NOMO-1 treated with DMSO at 0.1 percent for 48 hours (cell line): ENCODE data around the gene C9orf85.

ENCODE experiments used
- DNase-seq: peaks from one replicate; lab custom pipeline; 2025; ENCODE audit not compliant: unreplicated experiment; lab: John Stamatoyannopoulos, UW

The C9orf85 gene

GRCh38 chr9:71901695-71902597 lies 9.5 kb upstream of the C9orf85 start:
- no peak for DNase-seq

- no peak for DNase-seq
These were observed 7.4 kb upstream of the C9orf85 start for GRCh38 chr9:71904076-71904475.

GRCh38 chr9:71908825-71909224 lies 2.6 kb upstream of the C9orf85 start:
- no peak for DNase-seq

GRCh38 chr9:71909887-71910649 lies 1.4 kb upstream of the C9orf85 start:
- DNase-seq, result no peak

- no peak for DNase-seq
These were observed 784 bp upstream of the C9orf85 start for GRCh38 chr9:71910650-71911060.

- no peak for DNase-seq
These were observed 483 bp downstream of the C9orf85 start for GRCh38 chr9:71911908-71912335.

- no peak for DNase-seq
These were observed 4.1 kb downstream of the C9orf85 start for GRCh38 chr9:71915495-71915894.

- DNase-seq, result no peak
These were observed 5.5 kb downstream of the C9orf85 start for GRCh38 chr9:71916834-71917534.

GRCh38 chr9:71918419-71918818 lies 7.0 kb downstream of the C9orf85 start:
- DNase-seq, result no peak

GRCh38 chr9:71920456-71921189 lies 9.2 kb downstream of the C9orf85 start:
- no peak for DNase-seq

GRCh38 chr9:71921190-71921814 lies 9.9 kb downstream of the C9orf85 start:
- no peak for DNase-seq

- no peak for DNase-seq
These were observed 13.1 kb downstream of the C9orf85 start for GRCh38 chr9:71924576-71924975.

GRCh38 chr9:71925834-71926233 lies 14.4 kb downstream of the C9orf85 start:
- no peak for DNase-seq

- no peak for DNase-seq
These were observed 16.9 kb downstream of the C9orf85 start for GRCh38 chr9:71928376-71928775.

GRCh38 chr9:71928806-71929205 lies 17.4 kb downstream of the C9orf85 start:
- no peak for DNase-seq

- DNase-seq, result no peak
These were observed 17.8 kb downstream of the C9orf85 start for GRCh38 chr9:71929223-71929622.

GRCh38 chr9:71929791-71930440 lies 18.5 kb downstream of the C9orf85 start:
- no peak for DNase-seq

- DNase-seq, result no peak
These were observed 19.7 kb downstream of the C9orf85 start for GRCh38 chr9:71931166-71931565.

GRCh38 chr9:71936066-71936465 lies 24.6 kb downstream of the C9orf85 start:
- no peak for DNase-seq
